NT2/D1 (cell line): Measurements from ENCODE around the gene CMTM5.

Source experiments
- SUZ12 ChIP-seq: IDR thresholded peaks from 2 replicates; pipeline ENCODE4 v1.6.1; 2011; ENCODE audit not compliant: insufficient read length, insufficient read depth; ENCODE audit errors: extremely low read depth
- YY1 ChIP-seq: IDR thresholded peaks from 2 replicates; pipeline ENCODE4 v1.6.1; 2011; ENCODE audit not compliant: insufficient read length, insufficient read depth
- ZNF274 ChIP-seq: IDR thresholded peaks from 2 replicates; pipeline ENCODE4 v1.6.1; 2011; ENCODE audit warnings: mild to moderate bottlenecking, low read depth, low read length

DNA sequence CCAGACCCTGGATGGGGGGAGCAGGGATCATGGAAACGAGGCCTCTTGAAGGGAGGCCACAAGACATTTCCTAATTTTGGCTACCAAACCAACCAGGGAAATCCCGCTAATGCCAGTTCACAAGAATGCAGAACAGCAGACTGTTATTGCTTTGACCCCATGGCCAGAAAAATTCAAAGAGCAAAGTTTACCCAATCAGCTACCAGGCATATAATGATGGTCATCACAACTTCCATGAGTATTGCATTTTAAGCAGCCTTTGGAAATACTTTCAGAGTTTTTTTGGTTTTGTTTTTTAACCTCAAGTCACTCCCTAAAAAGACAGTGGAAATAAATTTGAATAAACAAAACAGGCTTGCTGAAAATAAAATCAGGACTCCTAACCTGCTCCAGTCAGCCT is 4.3 kb upstream of the CMTM5 start, which contains the start of gene IL25:
- TF ChIP-seq ZNF274 (no peak), YY1 (no peak), SUZ12 (no peak)
